HG03175 (cell line): ENCODE measurements around the gene A3GALT2.

Experiments used
- ATAC-seq: cut with Tn5 transposase; IDR thresholded peaks from one replicate; pipeline ENCODE4 v1.9.1; 2021; ENCODE audit warnings: mild to moderate bottlenecking, moderate library complexity; ENCODE audit not compliant: unreplicated experiment

Gene A3GALT2

DNA sequence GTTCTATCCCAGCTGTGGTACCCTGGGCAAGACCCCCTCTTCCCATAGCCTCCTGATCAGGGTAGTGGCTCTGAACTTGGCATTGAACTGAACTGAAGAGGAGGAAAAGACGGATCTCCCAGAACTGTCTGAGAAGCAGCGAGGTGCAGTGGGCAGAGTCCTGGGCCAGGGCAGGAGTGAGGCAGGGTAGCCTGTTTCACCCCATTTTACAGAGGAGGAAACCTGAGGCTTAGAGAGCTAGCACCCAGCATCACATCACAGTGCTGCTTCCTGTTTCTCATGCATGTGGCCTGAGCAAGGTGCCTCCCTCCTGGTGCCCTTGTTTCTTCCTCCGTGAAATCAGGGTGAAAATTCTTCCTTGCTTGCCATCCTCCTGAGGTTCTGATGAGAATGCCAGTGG is 47.5 kb downstream of the A3GALT2 start:
- no peak for ATAC-seq

DNA sequence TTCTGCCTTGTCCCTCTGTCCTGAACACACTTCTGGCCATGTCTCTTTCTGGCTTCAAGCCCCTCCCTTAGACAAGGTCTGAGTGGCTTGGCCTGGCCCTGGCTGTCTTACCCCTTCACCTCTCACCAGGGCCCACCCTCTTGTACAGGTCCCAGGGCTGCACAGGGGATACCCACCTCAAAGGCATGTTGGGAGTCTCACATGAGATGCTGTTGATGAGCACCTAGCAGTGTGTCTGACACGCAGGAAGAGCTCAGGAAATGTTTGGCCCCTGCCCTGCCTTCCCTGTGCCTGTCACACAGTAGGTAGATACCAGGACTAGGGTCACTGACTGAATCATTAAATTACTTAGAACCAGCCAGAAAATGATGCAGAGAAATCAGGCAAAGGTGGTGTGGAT is 48.0 kb downstream of the A3GALT2 start:
- ATAC-seq = no peak

DNA sequence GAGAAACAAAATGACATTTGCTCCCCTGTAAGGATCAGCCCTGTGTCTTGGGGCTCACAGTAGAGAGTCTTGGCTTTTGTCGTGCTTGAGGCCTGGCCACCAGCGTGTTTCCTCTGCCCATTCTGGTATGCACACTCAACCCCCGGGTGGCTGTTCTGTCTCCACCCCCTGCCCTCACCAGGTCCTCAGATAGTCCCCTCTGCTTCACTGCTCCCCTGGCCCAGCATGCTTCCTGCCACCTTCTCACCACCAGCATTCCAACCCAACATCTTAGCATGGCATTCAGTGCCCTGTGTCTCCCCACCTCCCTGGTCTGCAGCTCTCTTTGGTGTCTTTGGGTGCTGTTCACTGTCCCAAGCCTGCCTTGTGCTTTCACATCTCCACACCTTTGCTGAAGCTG is 48.4 kb downstream of the A3GALT2 start:
- no peak for ATAC-seq

DNA sequence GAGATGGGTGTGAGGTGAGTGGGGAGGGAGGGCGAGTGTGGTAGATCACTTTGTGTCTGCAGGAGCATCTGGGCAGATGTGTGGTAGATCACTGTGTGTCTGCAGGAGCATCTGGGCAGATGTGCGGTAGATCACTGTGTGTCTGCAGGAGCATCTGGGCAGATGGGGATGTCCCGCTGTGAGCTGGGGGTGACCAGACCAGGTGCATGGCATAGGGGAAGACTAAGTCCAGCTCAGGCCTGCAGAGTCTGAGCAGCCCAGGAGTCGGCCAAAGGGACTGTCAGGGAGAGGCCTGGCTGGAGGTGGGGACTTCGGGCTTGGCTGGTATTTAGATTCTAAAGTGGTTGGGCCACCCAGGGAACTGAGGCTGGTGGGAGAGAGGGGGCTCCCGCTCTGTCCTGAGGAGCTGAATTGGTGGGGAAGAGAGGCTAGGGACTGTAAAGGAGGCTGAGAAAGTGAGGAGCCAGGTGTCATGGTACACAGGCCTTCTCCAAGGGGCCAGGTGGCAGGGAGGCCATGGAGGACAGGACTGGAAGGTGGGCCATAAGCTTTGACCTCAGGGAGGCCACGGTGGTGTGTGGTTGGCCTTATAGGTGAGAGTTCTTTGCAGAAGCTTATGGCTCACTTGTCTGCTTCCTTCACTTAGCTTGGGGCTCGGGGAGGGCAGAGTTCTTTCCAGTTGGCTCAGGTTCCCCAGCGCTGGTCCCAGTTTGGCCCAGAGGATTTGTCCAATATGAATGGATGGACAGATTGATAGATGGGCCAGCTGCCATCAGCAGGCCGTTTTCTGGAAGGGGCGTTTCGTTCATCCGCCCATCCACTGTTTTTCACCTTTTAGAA is 49.0 kb downstream of the A3GALT2 start:
- no peak for ATAC-seq

DNA sequence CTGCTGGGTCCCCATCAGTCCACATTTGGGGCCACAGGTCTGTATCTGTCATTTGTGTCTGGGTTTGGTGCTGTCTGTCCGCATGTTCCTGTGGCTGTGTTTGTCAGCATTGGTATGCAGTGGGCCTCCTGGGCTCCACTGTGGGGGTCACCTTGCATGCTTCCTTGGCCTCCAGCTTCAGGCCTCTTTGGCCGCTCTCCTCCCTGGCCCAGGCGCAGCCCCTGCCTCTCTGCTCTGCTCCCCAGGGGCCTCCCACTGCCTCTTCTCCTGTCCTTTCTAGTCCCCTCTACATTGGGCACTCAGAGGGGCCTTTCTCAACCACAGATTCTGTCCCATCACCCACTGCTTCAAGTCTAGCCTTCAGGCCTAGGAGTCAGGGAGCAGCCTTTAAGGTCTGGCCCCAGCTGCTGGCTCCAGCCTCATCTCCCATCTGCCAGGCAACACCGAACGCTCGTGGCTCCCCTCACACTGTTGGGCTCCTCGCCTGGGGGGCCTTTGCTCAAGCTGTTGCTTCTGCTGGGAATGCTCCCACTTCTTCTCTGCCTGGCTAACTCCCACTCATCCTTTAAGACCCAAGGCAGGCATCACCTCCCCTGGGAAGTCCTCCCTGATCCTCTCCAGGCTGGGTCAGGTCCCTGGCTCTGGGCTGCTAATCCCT is 50.0 kb downstream of the A3GALT2 start:
- ATAC-seq = no peak

DNA sequence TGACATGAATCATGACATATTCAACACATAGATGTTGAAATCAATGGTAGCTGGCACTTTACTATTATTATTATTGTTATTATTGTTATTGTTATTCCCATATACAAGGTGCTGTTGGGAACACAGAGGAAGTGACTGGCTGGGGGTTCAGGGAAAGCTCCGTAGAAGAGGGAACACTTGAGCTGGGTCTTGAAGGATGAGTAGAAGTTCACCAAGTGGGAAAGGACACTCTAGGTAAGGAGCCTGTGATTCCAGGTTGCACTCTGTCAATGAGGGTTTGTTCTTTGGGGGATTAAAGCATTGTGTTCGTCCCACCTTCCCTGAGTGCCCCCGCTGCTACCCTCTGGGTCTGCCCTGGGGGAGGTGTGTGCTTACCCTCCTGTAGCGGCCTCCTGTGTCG is 50.5 kb downstream of the A3GALT2 start:
- ATAC-seq = no peak

DNA sequence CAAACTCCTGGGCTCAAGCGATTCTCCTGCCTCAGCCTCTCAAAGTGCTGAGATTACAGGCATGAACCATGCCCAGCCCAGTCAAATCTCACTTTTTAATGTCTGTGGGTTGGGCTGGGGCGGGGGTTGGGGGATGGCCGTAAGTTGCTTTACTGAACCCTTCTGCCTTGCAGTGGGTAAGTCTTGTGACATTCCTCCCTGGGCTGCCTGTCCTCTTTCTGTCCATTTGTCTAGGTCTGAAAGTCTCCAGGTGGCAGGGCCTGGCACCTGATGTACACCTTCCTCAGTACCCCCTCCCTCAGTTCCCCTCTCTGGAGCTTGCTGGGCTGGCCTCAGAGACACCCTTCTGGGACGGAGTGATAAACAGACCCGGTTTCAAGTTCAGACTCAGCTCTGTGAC is 51.3 kb downstream of the A3GALT2 start:
- ATAC-seq = no peak

DNA sequence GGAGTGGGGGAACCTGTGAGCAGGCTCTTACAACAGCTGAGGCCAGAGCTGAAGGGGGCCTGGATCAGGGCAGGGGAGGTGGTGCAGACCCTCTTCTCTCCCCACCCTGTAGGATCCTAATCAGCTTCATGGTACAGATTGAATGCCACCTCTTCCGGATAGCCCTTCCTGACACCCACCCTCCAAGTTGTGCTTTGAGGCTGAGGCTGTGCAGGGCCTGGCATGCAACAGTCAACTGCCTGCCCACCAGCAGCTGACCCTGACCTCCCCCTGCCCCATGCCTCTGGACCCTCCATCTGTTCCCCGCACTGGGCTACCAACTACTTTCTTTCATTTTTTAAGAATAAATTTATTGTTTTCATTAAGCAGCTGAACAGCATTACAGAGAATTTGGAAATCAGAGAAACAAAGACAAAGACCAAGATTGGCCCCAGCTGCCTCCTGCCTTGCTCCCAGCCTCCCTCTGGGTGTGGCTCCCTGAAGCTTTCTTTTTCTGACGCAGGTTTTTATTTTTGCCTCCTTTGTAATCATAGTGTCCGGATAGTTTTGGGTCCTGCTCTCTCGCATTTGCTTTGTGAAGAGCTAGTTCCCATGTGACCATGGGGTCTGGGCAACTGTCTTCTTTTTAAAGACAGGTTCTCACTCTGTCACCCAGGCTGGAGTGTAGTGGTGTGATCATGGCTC is 51.8 kb downstream of the A3GALT2 start:
- ATAC-seq = no peak

DNA sequence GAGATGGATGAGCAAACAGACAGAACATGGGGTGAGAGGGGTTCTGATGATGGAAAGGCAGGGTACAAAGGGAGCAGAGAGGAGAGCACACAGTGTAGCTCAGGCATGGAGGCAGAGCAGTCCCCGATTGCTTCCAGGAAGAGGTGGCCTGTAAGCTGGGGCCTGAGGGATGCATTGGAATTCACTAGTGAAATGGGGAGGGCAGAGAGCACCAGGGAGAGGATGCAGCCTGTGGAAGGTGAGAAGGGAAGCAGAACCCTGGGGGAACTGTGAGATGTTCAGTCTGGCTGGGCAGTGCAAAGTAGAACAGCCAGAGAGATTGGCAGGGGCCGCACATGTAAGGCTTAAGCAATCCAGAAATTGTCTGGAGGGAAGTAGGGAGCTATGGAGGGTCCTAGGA is 52.4 kb downstream of the A3GALT2 start:
- ATAC-seq = no peak

DNA sequence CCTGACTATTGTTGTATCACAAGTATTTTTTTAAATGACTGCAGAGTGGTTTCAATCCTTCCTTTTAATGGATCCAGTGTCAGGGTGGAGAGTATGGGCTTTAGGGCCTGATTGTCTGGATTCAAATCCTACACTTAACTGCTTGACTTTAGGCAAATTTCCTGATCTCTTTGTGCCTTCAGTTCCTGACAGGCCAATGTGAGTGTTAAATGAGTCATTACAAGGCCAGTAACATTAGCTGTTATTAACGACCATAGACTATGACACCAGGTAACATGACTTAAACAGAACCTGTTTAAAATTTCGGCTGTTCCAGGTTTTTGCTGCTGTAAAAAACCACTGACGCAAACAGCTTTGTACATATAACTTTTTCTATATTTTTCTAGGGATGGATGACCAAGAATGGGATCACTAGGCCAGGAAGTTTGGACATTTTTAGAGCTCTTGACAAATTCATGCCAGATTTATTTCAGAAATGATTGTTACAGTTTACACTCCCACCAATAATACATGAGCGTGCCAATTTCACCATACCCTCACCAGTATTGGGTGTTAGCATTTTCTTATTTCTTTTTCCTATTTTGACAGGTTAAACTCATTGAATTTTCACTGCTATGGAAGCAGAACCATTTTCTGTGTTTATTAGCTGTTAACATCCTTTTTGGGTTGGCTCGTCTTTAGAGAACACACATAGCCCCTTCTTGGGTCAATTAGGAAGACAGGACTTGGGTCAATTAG is 53.3 kb downstream of the A3GALT2 start:
- ATAC-seq = no peak

DNA sequence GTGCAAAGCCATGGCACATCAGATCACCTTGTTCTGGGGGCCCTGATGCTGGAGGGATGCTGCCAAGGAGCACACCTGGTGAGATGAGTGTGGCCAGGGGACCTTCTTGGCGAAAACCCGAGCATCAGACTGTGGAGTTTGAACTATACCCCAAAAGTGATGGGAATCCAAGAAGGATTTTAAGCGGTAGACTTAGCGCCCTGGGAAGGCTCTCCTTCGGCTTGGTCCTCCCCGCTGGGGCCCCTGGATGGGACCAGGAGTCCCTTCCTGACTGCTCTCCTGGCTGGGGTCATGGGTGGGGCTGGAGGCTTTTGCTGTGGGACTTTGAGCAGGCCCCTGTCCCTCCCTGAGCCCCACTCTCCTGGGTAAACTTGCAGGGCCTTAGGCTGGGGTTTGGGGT is 54.1 kb downstream of the A3GALT2 start:
- ATAC-seq = no peak

DNA sequence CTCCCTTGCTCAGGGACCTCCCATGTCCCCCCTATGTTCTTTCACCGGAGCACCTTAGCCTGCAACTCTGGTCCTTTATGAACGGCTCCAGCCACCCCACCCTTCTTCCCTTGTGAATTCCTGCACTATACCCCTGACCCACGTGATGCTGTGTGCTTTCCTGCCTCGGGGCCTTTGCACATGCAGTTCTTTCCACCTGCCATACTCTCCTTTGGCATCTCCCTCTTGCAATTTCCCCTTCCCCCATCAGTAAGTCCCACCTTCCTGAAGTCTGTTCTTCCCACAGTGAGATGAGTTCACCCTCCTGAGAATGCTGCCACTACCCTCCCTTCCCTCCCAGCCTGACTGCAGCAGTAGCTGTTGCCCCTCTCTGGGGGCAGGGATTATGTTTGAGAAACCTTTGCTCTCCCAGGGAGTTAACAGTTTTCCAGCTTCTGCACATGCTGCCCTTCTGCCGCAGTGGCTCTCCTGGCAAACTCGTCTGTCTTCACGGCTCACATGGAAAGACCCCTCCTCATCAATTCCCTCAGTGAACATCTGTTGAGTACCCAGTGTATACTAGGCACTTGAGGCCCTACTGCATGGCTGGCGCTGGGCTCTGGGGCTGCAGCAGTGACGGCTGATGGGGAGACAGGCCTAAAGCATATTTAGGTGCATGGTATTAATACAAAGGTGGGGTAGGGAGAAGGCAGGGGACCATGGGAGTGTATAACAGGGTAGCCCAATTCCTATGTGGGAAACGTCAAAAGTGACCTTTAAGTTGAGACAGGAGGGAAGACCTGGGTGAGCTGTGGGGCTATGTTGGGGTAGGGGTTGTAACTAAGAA is 54.9 kb downstream of the A3GALT2 start:
- no peak for ATAC-seq

DNA sequence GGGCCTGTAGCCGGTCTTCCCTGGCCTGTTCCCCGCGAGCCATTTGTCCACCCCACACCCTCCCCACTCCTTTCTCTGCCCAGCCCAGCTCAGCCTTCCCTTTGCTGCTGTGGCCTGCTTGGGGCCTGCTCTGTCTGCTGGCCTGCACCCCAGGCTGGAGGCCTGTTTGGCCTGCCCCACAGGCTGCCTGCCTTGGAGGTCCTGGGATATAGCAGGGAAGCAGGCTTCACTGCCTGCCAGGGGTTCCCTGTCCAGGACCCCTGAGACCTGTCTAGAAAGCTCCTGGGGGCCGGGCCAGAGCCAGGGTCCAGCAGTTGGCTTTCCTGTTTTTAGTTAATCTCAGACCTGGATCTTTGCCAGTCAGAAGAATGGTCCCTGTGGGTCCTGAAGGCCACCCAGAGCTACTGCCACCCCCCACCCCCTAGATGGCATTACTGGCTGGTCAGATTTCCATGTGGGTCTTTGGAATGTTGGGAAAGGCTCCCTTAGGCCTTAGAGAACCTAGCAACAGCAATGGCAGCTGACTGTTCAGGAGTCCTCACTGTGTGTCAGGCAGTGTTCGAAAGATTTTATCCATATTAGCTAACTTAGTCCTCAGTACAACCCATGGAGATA is 56.9 kb downstream of the A3GALT2 start:
- no peak for ATAC-seq

DNA sequence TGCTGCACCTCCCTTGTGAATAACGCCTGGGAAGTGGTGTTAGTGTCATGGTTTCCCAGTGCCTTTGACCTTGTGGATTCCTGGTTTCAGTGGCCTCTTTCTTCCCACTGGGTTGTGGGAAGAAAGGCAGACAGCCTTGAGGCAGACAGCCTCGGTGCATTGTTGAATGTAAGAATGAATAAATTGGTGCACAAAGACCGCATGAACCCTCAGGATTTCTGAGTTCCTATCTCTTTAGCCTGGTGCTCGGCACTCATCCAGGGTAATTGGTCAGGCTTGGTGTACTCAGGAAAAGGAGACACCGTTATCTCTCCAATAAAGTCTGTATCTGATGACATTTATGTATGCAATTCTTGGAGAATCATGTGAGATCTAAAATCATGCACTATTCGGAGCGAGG is 59.6 kb downstream of the A3GALT2 start:
- no peak for ATAC-seq

DNA sequence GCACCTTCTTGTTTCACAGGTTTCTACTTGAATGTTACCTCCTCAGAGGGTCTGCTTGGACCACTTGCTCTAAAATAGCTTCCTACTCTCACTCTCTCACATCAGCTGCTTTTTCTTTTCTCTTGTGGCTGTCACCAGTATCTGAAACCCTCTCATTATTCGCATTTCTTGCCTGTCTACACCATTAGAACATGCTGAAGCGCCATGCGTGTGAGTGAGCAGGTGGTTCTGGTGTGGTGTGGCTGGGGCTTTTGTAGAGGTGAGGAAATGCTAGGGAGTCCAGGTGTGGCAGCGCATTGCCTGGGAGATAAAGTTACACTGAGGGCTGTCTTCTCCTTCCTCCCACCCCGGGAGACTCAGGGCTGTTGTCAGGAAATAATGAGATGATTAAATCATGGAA is 60.5 kb downstream of the A3GALT2 start:
- no peak for ATAC-seq

DNA sequence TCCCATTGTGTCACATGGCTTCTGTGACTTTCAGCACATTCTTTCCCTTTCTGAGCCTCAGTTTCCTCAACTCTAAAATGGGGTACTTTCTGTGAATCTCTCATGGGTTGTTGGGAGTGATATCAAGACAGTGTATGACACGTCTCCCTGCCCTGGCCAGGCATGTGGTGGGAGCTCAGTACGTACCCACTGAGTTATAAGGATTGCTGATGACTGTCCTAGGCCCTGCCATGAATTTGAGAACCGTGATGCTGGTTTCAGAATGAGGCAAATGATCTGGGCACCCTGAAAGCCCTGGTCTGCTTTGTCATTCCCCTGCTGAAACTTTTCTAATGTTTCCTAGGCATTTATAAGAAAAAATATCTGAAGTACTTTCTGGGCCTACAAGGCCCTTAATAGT is 61.0 kb downstream of the A3GALT2 start:
- ATAC-seq = no peak

DNA sequence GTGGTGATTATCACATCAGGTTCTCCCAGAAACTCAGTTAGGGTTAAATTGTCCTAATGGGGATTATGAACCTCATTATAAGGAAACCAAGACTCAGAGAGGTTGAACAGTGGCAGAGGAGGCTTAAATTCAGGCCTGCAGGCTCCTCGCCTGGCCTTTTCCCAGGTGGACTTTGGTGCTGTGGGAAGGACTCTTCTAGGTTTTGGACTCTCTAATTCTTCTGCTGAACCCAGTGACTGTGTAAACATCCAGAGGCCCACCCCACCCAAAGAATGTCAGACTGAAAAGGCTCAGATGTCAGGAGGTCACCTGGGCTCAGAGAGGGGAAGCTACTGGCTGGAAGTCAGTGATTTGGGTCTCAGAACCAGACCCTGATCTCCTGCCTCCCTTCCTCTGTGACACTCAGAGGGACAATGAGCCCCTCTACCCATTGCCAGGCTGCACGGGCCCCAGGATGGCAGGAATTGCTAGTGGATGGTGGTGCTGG is 62.1 kb downstream of the A3GALT2 start:
- no peak for ATAC-seq

DNA sequence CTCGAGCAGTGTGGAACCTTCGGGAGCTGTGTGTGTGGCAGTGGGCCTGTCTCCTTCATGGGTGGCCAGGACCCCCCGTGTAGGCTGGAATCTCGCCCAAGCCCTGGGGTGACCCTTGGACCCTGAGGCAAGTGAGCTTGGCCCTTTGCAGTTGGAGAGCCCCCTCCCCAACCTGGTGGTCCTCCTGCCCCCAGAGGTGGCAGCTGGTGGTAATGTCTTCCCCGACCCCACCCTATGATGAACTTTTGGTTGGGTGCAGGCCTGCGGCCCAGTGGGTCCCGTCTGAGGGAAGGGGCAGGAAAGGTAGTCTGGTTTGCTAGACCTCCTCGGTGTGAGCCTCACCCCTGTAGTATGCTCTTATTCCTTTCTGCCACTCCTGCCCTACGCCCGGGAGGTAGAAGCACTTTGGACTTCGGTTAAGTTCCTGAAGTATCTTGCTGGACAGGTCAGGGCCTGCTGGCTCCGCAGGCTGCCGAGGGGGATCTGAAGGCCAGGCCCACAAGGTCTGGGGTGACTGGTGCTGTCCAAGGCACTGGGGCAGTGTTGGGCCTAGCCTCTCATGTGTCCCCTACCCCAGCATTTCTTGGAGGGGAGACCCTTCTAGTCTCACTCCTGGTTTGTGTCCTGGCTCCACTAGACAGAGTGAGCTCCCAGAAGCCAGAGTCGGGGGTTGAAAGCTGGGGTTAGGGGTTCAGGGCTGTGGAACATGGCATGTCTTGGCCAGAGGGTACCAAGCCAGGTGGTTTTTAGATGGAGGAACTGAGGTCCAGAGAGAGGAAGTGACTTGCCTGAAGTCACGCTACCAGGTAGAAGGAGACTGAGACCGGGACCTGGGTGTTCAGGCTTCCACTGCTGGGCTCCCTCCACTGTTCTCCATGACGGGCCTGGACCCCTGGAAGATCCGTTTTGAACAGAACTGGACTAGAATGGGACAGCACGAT is 62.9 kb downstream of the A3GALT2 start:
- ATAC-seq = no peak
